NCI-H2196 (cell line): ENCODE measurements around the gene SF1.

Experiments
- DNase-seq: peaks from one replicate; lab custom pipeline; 2025; ENCODE audit not compliant: unreplicated experiment; lab: John Stamatoyannopoulos, UW

Gene SF1

DNA sequence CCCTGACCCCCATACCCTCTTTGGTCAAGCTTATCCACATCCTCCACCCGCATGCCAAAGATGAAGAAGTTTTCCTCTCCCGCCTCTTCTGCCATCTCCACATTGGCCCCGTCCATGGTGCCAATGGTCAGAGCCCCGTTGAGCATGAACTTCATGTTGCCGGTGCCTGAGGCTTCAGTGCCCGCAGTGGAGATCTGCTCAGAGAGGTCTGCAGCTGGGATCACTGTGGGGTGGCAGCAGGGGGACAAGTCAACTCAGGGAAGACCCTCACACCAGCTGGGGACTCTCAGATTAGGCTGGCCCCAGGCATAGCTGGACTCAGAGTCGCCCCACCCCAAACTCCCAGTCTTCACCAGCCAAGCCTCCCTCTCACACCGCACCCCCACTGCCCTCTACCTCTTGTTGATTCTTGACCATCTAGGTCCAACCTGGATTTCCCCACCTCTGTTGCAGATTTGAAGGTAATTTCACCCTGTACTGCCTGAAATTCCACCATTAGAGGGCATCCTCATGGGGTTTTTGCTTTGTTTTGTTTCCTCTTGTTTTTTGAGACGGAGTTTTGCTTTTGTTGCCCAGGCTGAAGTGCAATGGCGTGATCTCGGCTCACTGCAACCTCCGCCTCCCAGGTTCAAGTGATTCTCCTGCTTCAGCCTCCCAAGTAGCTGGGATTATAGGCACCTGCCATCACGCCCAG, 27.8 kb downstream of the SF1 start:
- no peak for DNase-seq

DNA sequence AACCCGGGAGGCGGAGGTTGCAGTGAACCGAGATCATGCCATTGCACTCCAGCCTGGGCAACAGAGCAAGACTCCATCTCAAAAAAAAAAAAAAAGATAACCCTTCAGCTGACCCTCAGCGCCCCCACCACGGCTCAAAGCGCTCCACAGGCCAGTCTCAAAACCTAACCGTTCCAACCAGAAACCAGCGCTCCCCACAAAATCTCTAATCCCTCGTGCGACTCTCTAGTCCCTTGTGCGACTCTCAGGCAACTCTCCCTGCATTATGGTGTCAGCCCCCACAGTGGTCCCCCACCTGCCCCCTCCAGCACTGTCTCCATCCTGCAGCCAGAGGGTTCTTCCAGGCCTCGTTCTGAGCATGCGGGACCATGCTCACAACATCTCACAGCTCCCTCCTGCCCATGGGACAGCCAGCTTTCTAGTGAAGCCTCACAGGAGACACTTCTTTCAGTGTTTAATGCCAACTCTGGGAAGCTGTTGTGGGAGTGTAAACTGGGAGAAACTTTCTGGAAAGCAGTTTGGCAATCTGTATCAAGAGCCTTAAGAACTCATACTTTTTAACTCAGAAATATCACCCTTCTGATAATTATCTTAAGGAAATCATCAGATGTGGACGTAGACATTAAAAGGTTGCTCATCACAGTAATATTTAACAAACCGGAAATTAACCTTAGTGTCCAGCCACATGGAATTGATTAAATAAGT, 30.2 kb downstream of the SF1 start:
- no peak for DNase-seq

DNA sequence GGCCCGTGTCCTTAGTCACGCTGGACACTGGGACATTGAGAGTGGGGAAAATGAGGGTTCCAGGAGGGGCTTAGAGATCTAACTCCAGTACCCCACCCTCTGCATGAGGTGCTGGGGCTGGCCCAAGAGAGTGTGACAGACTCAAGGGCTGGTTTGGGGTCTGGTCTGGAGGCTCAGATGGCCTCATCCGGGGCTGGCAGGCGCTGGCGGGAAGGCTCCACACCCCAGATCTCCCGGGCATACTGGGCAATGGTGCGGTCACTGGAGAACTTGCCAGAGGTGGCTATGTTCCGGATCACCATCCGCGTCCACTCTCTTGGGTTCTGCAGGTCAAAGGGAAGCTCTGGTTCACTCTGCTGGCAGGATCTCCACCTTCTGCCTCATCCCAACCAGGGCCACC, 31.9 kb downstream of the SF1 start:
- no peak for DNase-seq

DNA sequence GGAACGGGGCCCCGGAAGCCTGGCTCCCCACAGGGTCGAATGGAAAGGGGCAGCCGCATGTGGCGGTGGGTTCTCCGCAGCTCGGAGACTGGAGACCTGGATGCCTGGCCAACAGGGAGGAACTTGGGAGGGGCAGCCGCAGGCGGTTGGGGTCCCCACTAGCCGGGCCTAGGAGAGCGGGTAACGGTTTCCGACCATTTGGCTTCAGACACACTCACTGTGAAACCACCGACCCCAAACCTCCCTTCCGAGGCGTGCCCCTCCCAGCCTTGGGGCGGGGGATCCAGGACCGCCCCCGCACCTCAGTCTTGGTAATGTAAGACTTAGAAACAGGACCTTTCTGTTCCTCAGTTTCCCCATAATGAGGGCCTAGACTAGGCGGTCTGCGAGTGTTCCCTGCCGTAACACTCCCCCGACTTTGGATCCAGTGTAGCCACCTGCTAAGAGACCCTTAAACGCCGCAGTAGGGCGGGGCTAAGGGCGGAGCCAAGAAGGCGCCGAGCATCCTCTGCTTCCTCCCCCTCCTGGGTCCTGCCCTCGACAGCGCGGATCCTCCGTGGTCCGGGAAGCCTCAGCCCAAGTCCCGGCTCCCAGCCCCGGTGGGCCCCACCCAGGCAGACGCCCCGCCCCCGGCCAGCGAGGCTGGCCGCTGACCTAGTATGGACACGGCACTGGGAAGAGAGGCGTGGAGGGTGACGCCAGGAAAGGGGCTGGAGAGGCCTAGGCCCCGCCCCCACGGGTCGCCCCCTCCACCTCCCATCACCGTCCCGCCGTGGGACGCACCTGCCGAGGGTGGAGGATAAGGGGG, 32.6 kb downstream of the SF1 start:
- no peak for DNase-seq

- DNase-seq: no peak
These were observed 33.2 kb downstream of the SF1 start for GRCh38 chr11:64745189-64745520.

DNA sequence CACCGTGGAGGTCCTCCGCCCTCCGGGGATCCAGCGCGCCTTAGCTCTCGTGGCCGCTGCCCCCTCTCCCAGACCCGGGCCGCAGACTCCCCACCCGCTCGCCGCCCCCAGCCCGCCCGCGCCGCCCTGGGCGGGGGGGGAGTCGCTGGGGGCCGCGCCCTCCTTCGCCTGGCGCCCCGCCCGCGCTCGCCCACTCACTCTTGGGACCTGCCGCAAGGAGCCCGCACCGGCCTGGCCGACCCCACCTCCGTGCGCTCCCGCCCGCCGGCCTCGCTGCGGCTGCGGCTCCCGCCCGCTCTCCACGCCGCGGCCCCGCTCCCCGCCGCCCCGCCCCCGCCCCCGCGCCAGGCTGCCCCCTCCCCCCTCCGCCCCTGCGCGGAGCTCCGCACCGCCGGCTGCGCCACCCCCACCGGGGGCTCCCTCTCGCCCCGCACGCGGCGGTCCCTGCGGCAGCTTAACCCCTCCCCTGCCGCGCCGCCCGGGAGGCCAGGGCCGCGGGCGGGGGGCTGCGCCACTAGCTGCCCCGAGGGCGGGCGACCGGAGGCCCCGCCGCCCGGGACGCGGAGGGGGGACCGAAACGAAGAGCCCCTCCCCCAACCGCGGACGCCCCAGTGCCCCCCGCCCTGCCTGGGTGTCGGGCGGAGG, 33.7 kb downstream of the SF1 start:
- DNase-seq: no peak

GRCh38 chr11:64743591-64744543, 34.5 kb downstream of the SF1 start, which contains the start of gene RASGRP2:
TSS of gene RASGRP2 (minus strand) at chr11:64744142. CDS start at chr11:64742866, 1,276 bp downstream.
- DNase-seq: peak; percentile 36

GRCh38 chr11:64742889-64743590, 35.3 kb downstream of the SF1 start:
- DNase-seq: peak; percentile 63

DNA sequence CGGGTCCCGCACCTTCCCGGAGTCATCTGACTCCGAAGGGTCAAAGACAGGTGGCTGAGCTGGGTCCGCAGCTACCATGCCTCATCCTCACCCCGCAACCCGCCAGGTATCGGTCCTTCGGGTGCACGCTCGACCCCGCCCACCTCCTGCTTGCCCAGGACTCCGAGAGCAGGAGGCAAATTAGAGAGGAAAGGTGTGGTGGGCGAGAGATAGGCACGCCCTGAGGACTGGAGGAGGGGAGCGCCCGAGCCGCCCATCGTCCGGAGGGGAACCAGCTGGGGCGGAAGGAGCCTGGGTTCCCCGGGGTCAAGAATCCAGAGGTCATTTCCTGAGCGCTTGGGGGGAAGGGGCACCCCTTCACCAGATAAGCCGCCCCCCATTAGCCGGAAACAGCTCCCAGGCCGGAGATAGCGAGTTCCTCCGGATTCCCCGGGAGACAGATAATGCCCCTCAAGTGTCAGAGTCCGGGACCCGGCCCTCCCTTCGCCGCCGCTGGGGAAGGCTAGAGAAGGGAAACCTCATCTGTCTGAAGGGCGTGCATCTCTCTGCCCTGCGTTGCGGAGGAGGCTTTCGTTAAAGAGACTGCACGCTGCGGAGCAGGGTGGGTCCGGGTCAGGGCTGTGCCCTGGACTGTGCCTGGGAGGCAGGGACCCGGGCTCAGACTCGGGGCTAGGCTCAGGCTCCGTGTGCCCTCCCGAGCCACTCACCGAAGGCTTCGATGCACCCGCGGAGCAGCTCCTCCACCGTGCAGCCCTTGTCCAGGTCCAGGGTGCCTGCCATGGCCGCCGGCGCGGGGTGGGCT, 36.1 kb downstream of the SF1 start:
- DNase-seq: no peak

DNA sequence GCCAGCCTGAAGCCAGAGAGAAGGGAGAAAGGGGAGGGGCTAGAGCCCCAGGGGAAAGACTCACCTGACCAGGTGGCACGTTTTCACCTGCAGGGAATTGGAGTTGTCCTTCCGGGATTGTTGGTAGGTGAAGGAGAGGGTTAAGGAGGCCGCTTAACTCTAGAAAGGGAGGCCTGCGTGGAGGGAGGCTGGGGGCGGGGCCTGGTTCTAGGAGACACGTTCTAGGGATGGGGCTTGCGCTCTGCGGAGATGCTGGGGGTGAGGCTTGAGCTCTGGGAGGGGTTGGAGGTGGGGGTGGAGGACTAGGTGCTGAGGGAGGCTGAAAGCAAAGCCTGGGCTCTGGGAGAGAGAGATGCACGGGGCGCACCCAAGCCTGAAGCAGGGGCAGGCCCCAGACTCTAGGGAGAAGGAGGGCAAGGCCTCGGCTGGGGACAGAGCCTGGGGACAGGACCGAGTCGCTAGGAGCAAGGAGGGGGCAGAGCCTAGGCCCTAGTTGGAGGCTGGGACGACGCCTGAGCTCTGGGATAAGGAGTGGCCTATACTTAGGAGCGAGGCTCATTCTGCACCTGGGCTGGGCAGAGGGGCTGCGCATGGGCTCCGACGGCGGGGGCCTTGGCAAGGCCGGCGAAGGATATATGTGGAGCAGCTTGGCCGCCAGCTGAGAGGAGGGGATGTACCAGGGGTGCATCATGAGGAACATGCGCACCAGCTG, 36.8 kb downstream of the SF1 start:
- DNase-seq: no peak

- no peak for DNase-seq
These were observed 38.5 kb downstream of the SF1 start for GRCh38 chr11:64739871-64740270.

DNA sequence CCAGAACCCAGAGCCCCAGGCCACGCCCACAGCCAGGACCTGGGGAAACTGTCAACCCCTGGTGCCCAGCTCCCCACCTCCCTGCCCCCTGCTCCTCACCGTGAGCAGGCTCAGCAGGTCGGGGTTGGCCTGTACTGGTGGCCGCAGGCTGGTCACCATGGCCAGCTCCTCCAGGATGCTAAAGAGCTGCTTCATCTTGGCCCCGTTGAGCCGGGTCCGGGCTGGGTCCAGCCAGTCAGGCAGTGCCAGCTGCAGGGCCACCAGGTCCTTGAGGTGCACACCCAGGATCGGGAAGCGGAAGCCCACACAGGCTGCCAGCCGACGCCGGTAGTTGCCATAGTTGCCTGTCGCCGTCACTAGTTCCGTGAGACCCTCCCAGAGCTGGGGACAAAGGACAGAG, 41.7 kb downstream of the SF1 start:
- DNase-seq: no peak

DNA sequence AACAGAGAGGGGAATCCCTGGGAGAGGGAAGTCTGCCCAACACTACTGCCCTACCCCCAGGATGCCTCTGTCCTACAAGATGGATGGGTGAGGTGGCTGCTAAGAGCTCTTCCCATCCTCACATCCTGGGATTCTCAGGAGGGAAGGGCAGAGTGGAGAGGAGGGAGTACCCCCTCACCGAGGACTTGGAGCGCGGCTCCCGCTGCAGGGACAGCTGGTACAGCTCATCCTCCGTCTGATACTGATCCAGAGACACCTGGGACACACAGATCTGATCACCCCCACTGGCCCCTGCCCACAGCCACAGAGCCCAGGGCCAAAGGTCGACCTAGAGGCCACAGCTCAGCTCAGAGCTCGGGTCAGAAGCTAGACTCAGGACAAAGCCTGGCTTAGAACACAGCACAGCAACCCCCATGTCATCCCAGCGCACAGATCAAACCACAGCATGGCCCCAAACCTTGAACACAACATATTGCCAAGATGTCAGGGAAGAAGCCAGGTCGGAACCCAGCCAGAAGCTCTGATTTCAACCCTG, 42.5 kb downstream of the SF1 start:
- DNase-seq: no peak

GRCh38 chr11:64734811-64735724, 43.3 kb downstream of the SF1 start:
- DNase-seq: no peak

GRCh38 chr11:64731601-64732000, 46.7 kb downstream of the SF1 start:
- no peak for DNase-seq

- DNase-seq: peak; percentile 33
These were observed 48.4 kb downstream of the SF1 start for GRCh38 chr11:64729851-64730382.
